DOHH2 (cell line): ENCODE results near the gene LBX1.

ENCODE experiments used
- EZH2phosphoT487 ChIP-seq: fragments of 200-600 bp; sonication (generic); IDR thresholded peaks from 2 replicates; pipeline ENCODE4 v1.6.1; 2017; ENCODE audit warnings: borderline replicate concordance, mild to moderate bottlenecking, antibody characterized with exemption, low read length, moderate library complexity, mixed read lengths
- TF ChIP-seq, protein P1 (sequence below): fragments of 200-600 bp; sonication (generic); IDR thresholded peaks from one replicate; pipeline ENCODE4 v1.5.1; 2014; ENCODE audit warnings: antibody characterized with exemption, mild to moderate bottlenecking, low read depth, low read length; ENCODE audit not compliant: poor library complexity, severe bottlenecking

GRCh38 chr10:101241840-101242707 is 12.8 kb upstream of the LBX1 start:
- TF ChIP-seq, protein P1, sequence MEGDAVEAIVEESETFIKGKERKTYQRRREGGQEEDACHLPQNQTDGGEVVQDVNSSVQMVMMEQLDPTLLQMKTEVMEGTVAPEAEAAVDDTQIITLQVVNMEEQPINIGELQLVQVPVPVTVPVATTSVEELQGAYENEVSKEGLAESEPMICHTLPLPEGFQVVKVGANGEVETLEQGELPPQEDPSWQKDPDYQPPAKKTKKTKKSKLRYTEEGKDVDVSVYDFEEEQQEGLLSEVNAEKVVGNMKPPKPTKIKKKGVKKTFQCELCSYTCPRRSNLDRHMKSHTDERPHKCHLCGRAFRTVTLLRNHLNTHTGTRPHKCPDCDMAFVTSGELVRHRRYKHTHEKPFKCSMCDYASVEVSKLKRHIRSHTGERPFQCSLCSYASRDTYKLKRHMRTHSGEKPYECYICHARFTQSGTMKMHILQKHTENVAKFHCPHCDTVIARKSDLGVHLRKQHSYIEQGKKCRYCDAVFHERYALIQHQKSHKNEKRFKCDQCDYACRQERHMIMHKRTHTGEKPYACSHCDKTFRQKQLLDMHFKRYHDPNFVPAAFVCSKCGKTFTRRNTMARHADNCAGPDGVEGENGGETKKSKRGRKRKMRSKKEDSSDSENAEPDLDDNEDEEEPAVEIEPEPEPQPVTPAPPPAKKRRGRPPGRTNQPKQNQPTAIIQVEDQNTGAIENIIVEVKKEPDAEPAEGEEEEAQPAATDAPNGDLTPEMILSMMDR, result no peak
- TF ChIP-seq EZH2phosphoT487, result no peak
